ENCODE data around the gene IDUA. TPM values are rescaled to one million over a fixed set of nuclear protein-coding genes. Genes with fewer than 3 reads are reported as not detected.

Gene IDUA
- total RNA-seq, 4 donors from 2014 or later, result 10.4 to 23.1 (median 11.5) TPM

DNA sequence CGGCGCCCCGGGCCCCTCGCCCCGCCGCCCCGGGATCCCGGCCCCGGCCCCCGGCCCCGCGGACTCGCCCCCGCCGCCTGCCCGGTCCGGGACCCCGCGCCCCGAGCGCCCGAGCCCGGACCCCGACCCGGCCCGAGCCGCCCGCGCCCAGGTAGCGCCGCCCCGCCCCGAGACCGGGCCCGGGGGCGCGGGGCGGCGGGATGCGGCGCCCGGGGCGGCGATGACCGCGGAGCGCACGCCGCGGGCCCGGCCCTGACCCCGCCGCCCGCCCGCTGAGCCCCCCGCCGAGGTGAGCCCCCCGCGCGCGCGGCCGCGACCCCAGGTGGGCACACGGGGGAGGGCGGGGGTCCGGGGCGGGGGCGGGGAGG is 24.8 kb downstream of the IDUA start:
- intact Hi-C loops (cut with DNase I), result loop anchor here (5.0 kb wide), 1 partner anchor 36 kb away; no protein-coding TSS in a partner anchor
- peaks cover 26 to 60% (median 48%) of the 10 kb centered on the region in 4 donors for H3K4me1 ChIP-seq
- H3K27ac ChIP-seq (replicated peaks in 1 of 4), result peak overlapping the region in 1 of 4 donors; percentile 85
- WGBS, result no CpG with 5 or more reads among the region's 69 CpGs
- H3K27me3 ChIP-seq, result peaks cover 0 to 21% (median 3%) of the 10 kb centered on the region in 4 donors
- TF ChIP-seq POLR2AphosphoS5 (IDR thresholded peaks at IDR 0.05), result no peak
- TF ChIP-seq, protein P1, sequence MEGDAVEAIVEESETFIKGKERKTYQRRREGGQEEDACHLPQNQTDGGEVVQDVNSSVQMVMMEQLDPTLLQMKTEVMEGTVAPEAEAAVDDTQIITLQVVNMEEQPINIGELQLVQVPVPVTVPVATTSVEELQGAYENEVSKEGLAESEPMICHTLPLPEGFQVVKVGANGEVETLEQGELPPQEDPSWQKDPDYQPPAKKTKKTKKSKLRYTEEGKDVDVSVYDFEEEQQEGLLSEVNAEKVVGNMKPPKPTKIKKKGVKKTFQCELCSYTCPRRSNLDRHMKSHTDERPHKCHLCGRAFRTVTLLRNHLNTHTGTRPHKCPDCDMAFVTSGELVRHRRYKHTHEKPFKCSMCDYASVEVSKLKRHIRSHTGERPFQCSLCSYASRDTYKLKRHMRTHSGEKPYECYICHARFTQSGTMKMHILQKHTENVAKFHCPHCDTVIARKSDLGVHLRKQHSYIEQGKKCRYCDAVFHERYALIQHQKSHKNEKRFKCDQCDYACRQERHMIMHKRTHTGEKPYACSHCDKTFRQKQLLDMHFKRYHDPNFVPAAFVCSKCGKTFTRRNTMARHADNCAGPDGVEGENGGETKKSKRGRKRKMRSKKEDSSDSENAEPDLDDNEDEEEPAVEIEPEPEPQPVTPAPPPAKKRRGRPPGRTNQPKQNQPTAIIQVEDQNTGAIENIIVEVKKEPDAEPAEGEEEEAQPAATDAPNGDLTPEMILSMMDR (IDR thresholded peaks at IDR 0.05), result no peak
- TF ChIP-seq EP300 (IDR thresholded peaks at IDR 0.05), result no peak
- no peak for TF ChIP-seq POLR2A (IDR thresholded peaks at IDR 0.05; ENCODE audit: low read depth)
- no peak for DNase-seq (ENCODE audit: extremely low spot score)
- H3K9me3 ChIP-seq, result no peaks in the 10 kb centered on the region
- no peaks in the 10 kb centered on the region for H3K36me3 ChIP-seq
- peak overlapping the region; percentile 66 to 78 (median 74) for H3K4me3 ChIP-seq

DNA sequence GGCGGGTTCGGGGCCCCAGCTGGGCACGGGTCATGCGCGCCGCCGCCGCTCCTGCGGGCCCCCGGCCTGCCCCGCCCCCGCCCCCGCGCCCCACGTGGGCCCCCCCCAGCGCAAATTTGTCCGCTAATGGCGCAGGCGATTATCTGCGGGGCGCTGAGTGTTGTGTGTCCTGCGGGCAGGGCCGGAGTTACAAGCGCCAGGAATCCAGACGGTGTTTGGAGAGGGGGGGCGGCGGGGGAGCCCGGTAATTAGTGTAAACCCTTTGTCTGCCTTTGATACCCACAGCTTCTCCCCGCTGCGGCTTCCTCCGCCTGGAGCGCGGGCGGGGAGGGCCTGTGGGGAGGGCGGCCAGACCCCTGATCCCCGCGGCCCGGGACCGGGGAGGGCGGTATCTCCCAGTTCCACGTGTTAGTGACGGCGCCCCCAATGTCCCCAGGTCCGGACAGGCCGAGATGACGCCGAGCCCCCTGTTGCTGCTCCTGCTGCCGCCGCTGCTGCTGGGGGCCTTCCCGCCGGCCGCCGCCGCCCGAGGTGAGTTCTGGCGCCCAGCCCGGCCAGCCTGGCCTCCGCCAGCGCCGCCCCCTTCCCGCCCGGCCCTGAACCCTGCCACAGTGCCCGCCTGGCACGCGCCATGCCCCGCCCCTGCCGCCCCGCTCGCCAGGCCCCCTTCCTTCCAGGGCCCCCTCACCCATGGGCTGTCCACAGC is 25.3 kb downstream of the IDUA start:
- Histone ChIP-seq H3K9me3 (no peaks in the 10 kb centered on the region), H3K36me3 (no peaks in the 10 kb centered on the region), H3K27ac (replicated peaks in 1 of 4) (peak overlapping the region in 3 of 4 donors; percentile 26 to 44 (median 34)), H3K4me1 (peaks cover 26 to 60% (median 48%) of the 10 kb centered on the region in 4 donors), H3K4me3 (peak overlapping the region; percentile 66 to 78 (median 74)), H3K27me3 (peaks cover 0 to 16% (median under 1%) of the 10 kb centered on the region in 4 donors)
- 0% methylated on average over 8 of the region's 69 CpGs for WGBS
- TF ChIP-seq POLR2A (IDR thresholded peaks at IDR 0.05; ENCODE audit: low read depth) (no peak), POLR2AphosphoS5 (IDR thresholded peaks at IDR 0.05) (no peak), EP300 (IDR thresholded peaks at IDR 0.05) (no peak)
- TF ChIP-seq, protein P1 (IDR thresholded peaks at IDR 0.05), result no peak
- intact Hi-C loops (cut with DNase I), result loop anchor here (5.0 kb wide), 1 partner anchor 35 kb away; no protein-coding TSS in a partner anchor
- no peak for DNase-seq (ENCODE audit: extremely low spot score)

DNA sequence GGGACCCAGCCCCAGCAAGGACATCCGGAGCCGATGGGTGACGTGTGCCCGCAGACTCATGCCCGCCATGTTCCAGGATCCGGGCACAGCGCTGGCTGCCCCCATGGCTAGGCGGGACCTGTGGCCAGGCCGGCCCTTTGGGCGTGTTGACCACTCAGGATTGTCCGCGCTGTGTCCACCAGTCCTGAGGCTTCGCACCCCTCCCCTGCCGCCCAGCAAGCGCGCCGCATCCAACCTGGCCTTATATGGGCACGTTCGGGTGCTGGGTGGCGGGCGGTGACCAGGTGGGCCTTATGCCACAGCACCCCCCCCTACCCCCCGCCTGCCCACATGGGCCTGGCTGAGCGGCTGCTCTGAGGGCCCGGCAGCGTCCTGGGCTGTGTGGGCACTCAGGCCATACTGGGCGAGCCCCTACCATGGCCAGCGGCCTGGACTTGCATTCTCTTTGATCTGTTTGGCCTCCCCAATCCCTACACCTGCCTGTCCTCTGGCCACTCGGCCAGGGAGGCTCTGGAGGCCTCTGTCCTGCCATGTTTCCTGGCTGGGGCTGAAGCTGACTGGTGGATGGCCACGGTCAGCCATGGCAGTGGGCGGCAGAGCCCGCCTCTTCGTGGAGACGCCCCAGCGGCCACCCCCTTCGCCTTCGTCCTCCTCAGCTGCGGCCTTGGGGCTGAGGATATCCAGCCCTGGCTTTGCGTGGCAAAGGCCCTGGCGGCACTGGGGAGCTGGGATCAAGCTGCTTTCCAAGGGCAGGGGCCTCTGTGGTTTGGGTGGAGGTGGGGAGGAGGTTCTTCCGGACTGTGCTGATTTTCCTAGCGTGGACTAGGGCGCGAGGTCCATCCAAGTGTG is 26.6 kb downstream of the IDUA start:
- intact Hi-C loops (cut with DNase I), result loop anchor here (5.0 kb wide), 1 partner anchor 34 kb away; no protein-coding TSS in a partner anchor

DNA sequence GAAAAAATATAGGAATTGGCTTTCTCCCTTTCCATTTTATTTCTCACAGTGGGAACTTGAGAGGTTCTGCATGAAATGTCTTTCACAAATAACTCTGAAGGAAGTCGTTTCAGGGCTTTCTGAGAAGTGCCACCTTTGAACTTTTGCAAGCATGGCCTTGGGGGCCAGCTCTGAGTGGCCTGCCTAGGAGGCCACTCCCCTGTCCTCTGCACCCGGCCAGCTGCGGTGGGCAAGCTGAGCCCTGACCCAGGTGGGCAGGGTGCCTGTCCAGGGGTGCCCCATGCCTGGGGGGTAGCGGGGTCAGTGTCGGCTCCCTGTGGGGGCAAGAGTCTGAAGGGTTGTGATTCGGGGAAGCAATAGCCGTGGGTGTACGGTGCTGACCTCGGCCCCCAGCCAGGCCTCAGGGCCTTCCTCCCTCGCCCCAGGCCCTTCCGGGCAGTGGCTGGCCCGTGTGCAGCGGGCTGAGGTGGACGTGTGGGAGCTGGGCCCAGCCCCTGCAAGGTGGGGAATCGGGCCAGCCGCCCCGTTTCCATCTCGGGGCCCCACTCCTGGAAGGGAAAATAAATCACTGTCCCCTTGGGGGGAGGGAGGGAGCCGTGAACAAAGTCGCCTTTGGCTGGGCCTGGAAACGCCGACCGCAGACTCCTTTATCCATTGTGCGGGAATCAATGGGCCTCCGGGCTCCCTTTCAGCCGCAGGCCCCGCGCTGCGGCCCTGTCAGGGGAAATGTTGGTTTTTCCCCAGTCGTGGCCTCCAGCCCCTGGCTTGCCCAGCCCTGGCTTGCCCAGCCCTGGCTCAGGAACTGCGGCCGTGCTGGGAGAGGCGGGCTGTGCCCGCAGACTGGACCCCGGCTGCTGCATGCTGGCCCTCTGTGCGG is 27.7 kb downstream of the IDUA start:
- intact Hi-C loops (cut with DNase I), result loop anchor here (5.0 kb wide), 1 partner anchor 33 kb away; no protein-coding TSS in a partner anchor
- H3K4me1 ChIP-seq, result peaks cover 20 to 50% (median 38%) of the 10 kb centered on the region in 4 donors
- WGBS, result 81% methylated on average over 28 of the region's 36 CpGs
- no peak for DNase-seq (ENCODE audit: extremely low spot score)
- no peaks in the 10 kb centered on the region for H3K9me3 ChIP-seq
- TF ChIP-seq POLR2AphosphoS5 (IDR thresholded peaks at IDR 0.05) (no peak), POLR2A (IDR thresholded peaks at IDR 0.05; ENCODE audit: low read depth) (no peak), EP300 (IDR thresholded peaks at IDR 0.05) (no peak)
- TF ChIP-seq, protein P1 (IDR thresholded peaks at IDR 0.05), result no peak
- no peak overlapping the region for H3K4me3 ChIP-seq
- H3K27ac ChIP-seq (replicated peaks in 1 of 4), result no peak overlapping the region
- H3K36me3 ChIP-seq, result no peaks in the 10 kb centered on the region
- H3K27me3 ChIP-seq, result no peaks in the 10 kb centered on the region

More for the DNA sequence above, 26.6 kb downstream of the IDUA start:
- Histone ChIP-seq H3K36me3 (no peaks in the 10 kb centered on the region), H3K4me1 (peaks cover 26 to 60% (median 47%) of the 10 kb centered on the region in 4 donors), H3K4me3 (no peak overlapping the region), H3K9me3 (no peaks in the 10 kb centered on the region), H3K27ac (replicated peaks in 1 of 4) (no peak overlapping the region), H3K27me3 (peaks cover 0 to 5% (median 0%) of the 10 kb centered on the region in 4 donors)
- TF ChIP-seq EP300 (IDR thresholded peaks at IDR 0.05) (no peak), POLR2AphosphoS5 (IDR thresholded peaks at IDR 0.05) (no peak), POLR2A (IDR thresholded peaks at IDR 0.05; ENCODE audit: low read depth) (no peak)
- WGBS, result 97% methylated on average over 20 of the region's 43 CpGs
- DNase-seq (ENCODE audit: extremely low spot score), result no peak
